D721Med (cell line): Measurements from ENCODE around the gene ZFYVE9.

Experiments
- DNase-seq: peaks from one replicate; pipeline ENCODE4 v3.0.0; 2011; ENCODE audit warnings: low spot score; ENCODE audit not compliant: insufficient read length
- FAIRE-seq: peaks from 2 replicates; lab custom pipeline; 2011; peaks lifted over from hg19 to GRCh38; lab: Jason Lieb, UNC
- TF ChIP-seq, protein P1 (sequence below): IDR thresholded peaks from 2 replicates; pipeline ENCODE4 v1.5.1; 2012; ENCODE audit warnings: mild to moderate bottlenecking, control low read depth; ENCODE audit not compliant: insufficient read depth; ENCODE audit errors: missing control alignments

ZFYVE9 gene

DNA sequence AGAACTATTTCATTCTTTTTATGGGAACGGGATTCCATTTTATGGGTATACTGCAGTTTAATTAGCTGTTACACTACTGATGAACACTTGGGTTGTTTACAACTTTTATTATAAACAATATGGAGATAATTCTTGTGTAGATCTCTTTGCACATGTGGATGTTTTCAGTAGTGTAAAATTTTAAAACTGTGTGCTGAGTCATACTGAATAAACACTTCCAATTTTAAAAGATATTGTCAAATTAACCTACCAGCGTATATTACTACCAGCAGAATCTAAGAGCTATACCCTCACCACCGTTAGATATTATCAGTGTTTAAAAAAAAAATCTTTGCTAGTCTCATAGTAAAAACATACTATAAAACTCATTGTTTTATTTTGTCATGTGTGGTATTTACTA lies 118.0 kb downstream of the ZFYVE9 start:
- no peak for DNase-seq
- no peak for FAIRE-seq
- TF ChIP-seq, protein P1, sequence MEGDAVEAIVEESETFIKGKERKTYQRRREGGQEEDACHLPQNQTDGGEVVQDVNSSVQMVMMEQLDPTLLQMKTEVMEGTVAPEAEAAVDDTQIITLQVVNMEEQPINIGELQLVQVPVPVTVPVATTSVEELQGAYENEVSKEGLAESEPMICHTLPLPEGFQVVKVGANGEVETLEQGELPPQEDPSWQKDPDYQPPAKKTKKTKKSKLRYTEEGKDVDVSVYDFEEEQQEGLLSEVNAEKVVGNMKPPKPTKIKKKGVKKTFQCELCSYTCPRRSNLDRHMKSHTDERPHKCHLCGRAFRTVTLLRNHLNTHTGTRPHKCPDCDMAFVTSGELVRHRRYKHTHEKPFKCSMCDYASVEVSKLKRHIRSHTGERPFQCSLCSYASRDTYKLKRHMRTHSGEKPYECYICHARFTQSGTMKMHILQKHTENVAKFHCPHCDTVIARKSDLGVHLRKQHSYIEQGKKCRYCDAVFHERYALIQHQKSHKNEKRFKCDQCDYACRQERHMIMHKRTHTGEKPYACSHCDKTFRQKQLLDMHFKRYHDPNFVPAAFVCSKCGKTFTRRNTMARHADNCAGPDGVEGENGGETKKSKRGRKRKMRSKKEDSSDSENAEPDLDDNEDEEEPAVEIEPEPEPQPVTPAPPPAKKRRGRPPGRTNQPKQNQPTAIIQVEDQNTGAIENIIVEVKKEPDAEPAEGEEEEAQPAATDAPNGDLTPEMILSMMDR, result no peak

DNA sequence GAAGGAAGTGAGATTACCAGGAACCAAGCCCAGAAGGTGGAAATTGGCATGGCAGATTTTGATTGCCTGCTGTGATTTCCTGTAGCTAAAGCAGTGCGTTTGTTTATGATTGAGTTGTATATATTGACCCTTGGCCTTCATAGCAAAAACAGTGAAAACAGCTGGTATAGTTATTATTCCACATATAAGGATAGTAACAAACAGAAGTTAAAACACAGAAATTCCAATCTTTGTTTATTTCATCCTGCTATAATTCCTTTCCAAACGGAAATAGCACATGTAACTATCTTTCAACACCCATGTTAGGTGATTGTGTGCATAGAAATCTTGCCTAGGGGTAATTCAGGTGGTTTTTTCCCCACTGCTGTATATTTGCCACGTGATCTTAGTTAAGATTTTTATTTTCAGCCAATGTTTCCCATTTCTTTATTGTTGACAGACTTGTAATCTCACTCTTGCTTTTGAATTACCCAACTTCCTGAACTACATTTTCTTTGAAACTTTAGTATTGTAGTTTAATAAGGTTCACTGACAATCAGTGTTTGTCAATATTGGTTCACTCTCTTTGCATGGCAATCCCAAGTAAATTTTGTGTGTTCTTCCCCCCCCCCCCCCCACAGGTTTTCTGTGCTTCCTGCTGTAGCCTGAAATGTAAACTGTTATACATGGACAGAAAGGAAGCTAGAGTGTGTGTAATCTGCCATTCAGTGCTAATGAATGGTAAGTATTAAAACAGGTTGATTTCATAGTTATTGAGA lies 121.4 kb downstream of the ZFYVE9 start:
- TF ChIP-seq, protein P1, result no peak

DNA sequence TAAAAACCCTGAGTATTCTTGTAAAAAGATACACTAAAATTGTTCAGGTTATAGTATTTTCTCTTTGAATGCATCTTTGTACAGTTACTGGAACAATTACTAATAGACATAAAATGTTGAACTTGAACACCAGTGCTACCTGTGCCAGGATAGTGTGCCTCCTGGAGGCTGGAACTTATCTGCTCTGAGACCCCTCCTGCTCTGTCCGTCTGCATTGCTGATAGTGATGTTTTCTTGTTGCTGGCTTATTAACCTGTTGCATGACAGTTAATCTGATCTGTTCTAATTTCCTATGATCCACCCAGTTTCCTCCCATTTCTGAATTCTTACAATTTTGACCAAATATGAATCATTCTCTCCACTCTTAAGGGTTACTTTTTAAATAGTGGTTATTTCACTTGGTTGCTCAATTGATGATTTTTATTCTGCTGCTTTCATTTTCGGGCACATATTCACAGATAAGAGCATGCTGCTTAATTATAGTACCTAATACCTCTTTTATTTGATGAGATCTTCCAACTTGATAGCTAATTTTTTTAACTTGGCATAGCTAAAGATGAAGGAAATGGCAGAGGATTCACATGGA lies 122.7 kb downstream of the ZFYVE9 start:
- FAIRE-seq, result no peak
- DNase-seq, result no peak
- TF ChIP-seq, protein P1, result no peak

More for the DNA sequence above, 121.4 kb downstream of the ZFYVE9 start:
- DNase-seq (no peak), FAIRE-seq (no peak)

DNA sequence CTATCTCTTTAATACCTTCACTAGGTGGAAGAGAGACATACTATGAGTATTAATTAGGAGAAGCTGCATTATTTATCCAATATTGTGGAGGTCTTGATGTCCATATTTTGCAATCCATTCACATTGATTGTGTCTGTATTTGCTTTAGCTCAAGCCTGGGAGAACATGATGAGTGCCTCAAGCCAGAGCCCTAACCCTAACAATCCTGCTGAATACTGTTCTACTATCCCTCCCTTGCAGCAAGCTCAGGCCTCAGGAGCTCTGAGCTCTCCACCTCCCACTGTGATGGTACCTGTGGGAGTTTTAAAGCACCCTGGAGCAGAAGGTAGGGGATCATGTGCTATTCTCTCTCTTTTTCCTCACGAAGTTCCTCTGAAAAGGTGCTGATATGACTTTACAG lies 124.6 kb downstream of the ZFYVE9 start:
- DNase-seq (no peak), FAIRE-seq (no peak)
- TF ChIP-seq, protein P1, result no peak

DNA sequence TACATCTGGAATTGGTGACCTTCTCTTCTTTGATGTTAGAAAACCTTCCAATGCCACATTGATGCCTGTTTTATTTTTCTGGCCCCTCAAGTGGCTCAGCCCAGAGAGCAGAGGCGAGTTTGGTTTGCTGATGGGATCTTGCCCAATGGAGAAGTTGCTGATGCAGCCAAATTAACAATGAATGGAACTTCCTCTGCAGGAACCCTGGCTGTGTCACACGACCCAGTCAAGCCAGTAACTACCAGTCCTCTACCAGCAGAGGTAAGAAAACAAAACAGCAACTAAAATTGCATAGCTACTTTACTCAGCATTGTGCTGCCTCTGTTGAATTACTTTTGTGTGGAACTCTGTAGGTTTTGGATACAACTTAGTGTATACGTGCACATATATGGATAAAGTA lies 126.5 kb downstream of the ZFYVE9 start:
- FAIRE-seq (no peak), DNase-seq (no peak)
- TF ChIP-seq, protein P1, result no peak

DNA sequence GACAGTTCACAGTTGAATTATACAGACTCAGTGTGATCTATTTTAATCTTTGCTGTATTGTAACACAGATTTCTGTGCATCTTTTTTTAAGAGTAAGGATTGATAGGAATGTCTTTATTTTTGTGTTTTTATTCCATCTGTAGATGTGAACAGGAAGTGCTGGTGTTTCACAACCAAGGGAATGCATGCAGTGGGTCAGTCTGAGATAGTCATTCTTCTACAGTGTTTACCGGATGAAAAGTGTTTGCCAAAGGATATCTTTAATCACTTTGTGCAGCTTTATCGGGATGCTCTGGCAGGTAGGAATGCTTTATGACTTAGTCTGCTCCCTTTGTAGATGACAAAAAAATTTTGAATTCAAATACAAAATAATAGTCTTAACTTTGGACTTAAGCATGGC lies 139.6 kb downstream of the ZFYVE9 start:
- TF ChIP-seq, protein P1, result no peak
- DNase-seq (no peak), FAIRE-seq (no peak)

DNA sequence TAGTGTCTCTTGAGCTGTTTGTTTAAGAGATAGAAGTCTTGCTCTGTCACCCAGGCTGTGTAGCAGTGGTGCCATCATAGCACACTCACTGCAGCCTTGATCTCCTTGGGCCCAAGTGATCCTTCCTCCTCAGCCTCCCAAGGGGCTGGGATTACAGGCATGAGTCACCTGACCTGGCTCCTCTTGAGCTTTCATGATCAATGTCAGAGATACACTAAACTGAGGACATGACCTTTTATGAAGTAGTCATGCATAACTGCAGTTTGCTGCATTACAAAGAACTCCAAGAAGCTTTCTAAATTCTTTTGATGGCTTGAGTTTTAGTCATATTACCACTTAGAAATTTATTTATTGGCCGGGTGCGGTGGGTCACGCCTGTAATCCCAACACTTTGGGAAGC lies 146.4 kb downstream of the ZFYVE9 start:
- TF ChIP-seq, protein P1, result no peak
- DNase-seq (no peak), FAIRE-seq (no peak)
